ENCODE data around the gene PYHIN1.
A peak's percentile ranks its signal among the peaks of the same experiment; 100 is the strongest.

The PYHIN1 gene

DNA sequence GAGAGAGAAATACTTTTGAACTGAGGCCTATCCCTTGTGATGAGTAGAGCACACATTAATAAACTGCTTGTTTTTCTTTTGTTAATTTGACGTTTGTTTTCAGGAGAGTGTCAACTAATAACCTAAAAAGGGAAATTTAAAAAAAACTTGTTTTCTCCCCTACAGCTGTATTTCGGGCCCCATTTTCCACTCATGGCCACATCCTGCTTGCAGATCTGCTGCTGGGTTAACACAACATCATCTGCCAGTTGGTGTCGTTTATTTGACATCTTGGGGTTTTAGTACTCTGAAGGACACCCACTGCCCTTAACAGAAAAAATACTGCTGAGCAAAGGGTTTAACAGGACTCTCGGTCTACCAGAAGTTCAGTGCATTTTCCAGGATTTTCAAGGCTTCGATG, 848 bp upstream of the PYHIN1 start:
- Histone ChIP-seq H3K27me3 (ENCODE audit: insufficient read depth, low read length) (no peaks in the 10 kb centered on the region), H3K36me3 (ENCODE audit: insufficient read depth, low read length) (no peaks in the 10 kb centered on the region; the same call in 1 of the 2 replicates), H3K27ac (ENCODE audit: low read depth, low read length, poor library complexity, severe bottlenecking) (peak overlapping the region; percentile 89), H3K9ac (ENCODE audit: low read length) (peak overlapping the region; percentile 40), H4K20me1 (ENCODE audit: insufficient read depth, low read length) (no peaks in the 10 kb centered on the region), H3K9me3 (ENCODE audit: low read length) (peaks cover 7% of the 10 kb centered on the region; the same call in 1 of the 2 replicates), H3F3A (ENCODE audit: insufficient read depth, low read length) (no peaks in the 10 kb centered on the region), H3K4me3 (ENCODE audit: low read depth, low read length, poor library complexity, severe bottlenecking) (no peak overlapping the region), H2AFZ (ENCODE audit: low read length) (0 out of 2 replicates have a peak overlapping the region, but pooled peaks have one; percentile 68), H3K9me2 (ENCODE audit: low read depth, low read length) (no peaks in the 10 kb centered on the region), H3K79me2 (ENCODE audit: insufficient read depth, low read length) (peaks cover 7% of the 10 kb centered on the region; the same call in 1 of the 2 replicates), H3K4me1 (ENCODE audit: insufficient read depth, low read length, severe bottlenecking) (peaks cover 37% of the 10 kb centered on the region), H3K4me2 (ENCODE audit: low read length) (peak overlapping the region; percentile 52)
- TF ChIP-seq CTCF (IDR thresholded peaks at IDR 0.05; ENCODE audit: low read length) (no peak), EZH2 (IDR thresholded peaks at IDR 0.05; ENCODE audit: borderline replicate concordance, low read length) (no peak)

DNA sequence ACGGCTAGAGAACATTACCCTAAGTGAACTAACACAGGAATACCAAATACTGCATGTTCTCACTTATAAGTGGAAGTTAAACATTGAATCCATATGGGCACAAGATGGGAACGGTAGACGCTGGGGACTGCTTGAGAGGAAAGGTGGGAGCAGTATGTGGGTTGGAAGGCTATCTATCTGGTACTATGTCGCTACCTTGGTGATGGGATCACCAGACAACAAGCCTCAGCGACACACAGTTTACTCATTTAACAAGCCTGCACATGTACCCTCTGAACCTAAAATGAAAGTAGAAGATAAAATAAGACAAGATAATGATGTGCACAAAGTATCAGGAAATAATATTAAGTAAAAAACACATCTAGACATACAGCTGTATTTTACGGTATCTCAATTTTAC, 819 bp downstream of the PYHIN1 start:
- Histone ChIP-seq H3K9ac (ENCODE audit: low read length) (peak overlapping the region; percentile 40), H3K36me3 (ENCODE audit: insufficient read depth, low read length) (no peaks in the 10 kb centered on the region; the same call in 1 of the 2 replicates), H3K79me2 (ENCODE audit: insufficient read depth, low read length) (peaks cover 7% of the 10 kb centered on the region; the same call in 1 of the 2 replicates), H3K9me2 (ENCODE audit: low read depth, low read length) (no peaks in the 10 kb centered on the region), H3K4me2 (ENCODE audit: low read length) (peak overlapping the region; percentile 52), H3K27me3 (ENCODE audit: insufficient read depth, low read length) (no peaks in the 10 kb centered on the region), H4K20me1 (ENCODE audit: insufficient read depth, low read length) (no peaks in the 10 kb centered on the region), H3K4me3 (ENCODE audit: low read depth, low read length, poor library complexity, severe bottlenecking) (peak overlapping the region; percentile 54), H3K27ac (ENCODE audit: low read depth, low read length, poor library complexity, severe bottlenecking) (peak overlapping the region; percentile 89), H2AFZ (ENCODE audit: low read length) (no peak overlapping the region), H3F3A (ENCODE audit: insufficient read depth, low read length) (no peaks in the 10 kb centered on the region), H3K9me3 (ENCODE audit: low read length) (peaks cover 4% of the 10 kb centered on the region; the same call in 1 of the 2 replicates), H3K4me1 (ENCODE audit: insufficient read depth, low read length, severe bottlenecking) (peaks cover 37% of the 10 kb centered on the region)
- TF ChIP-seq CTCF (IDR thresholded peaks at IDR 0.05; ENCODE audit: low read length) = no peak
- no peak for TF ChIP-seq EZH2 (IDR thresholded peaks at IDR 0.05; ENCODE audit: borderline replicate concordance, low read length)

DNA sequence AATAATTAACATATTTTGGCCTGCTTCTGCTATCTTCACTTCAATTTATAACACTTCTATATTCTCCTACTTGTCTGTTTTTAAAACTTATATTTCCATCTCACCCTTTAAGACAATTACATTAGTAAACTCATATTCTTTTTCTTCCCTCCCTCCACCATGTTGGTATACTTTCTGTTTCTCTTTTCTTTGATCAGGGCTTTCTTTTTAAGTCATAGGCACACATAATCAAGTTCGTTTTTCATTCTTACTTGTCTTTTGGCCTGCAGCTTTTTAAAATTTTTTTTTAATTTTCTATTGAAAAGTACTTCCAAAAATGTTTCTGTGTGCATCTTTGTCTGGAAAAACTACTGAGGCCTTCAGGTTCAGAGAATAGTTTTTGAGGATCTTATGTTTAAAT, 2.3 kb downstream of the PYHIN1 start:
- peak overlapping the region; percentile 25 for H3K27ac ChIP-seq (ENCODE audit: low read depth, low read length, poor library complexity, severe bottlenecking)
- no peak overlapping the region for H2AFZ ChIP-seq (ENCODE audit: low read length)
- H3K4me2 ChIP-seq (ENCODE audit: low read length) = peak overlapping the region; percentile 48
- no peaks in the 10 kb centered on the region for H4K20me1 ChIP-seq (ENCODE audit: insufficient read depth, low read length)
- H3K9ac ChIP-seq (ENCODE audit: low read length) = peak overlapping the region; percentile 40
- H3K27me3 ChIP-seq (ENCODE audit: insufficient read depth, low read length) = no peaks in the 10 kb centered on the region
- TF ChIP-seq EZH2 (IDR thresholded peaks at IDR 0.05; ENCODE audit: borderline replicate concordance, low read length) (no peak), CTCF (IDR thresholded peaks at IDR 0.05; ENCODE audit: low read length) (no peak)
- peak overlapping the region; percentile 54 for H3K4me3 ChIP-seq (ENCODE audit: low read depth, low read length, poor library complexity, severe bottlenecking)
- no peaks in the 10 kb centered on the region for H3K9me2 ChIP-seq (ENCODE audit: low read depth, low read length)
- no peaks in the 10 kb centered on the region for H3F3A ChIP-seq (ENCODE audit: insufficient read depth, low read length)
- H3K36me3 ChIP-seq (ENCODE audit: insufficient read depth, low read length) = no peaks in the 10 kb centered on the region; the same call in 1 of the 2 replicates
- peaks cover 7% of the 10 kb centered on the region; the same call in 1 of the 2 replicates for H3K79me2 ChIP-seq (ENCODE audit: insufficient read depth, low read length)
- H3K9me3 ChIP-seq (ENCODE audit: low read length) = no peaks in the 10 kb centered on the region
- peaks cover 37% of the 10 kb centered on the region for H3K4me1 ChIP-seq (ENCODE audit: insufficient read depth, low read length, severe bottlenecking)

Measured in OCI-LY1 (cell line).